SU-DHL-6 (cell line): Measurements from ENCODE around the gene NCMAP.

Source experiments
- H2AFZ ChIP-seq: fragments of 200-600 bp; sonication (generic); 2 replicates; pipeline ENCODE4 v1.6.1; 2014; ENCODE audit warnings: low read depth, mild to moderate bottlenecking, moderate library complexity, mixed read lengths, antibody characterized with exemption, low read length; ENCODE audit not compliant: severe bottlenecking
- H3F3A ChIP-seq: fragments of 200-600 bp; shearing (Covaris generic); 2 replicates; pipeline ENCODE4 v1.6.0; 2016; ENCODE audit warnings: antibody characterized with exemption, mild to moderate bottlenecking; ENCODE audit not compliant: insufficient read depth
- H3K27ac ChIP-seq: fragments of 200-600 bp; sonication (generic); 2 replicates; pipeline ENCODE4 v1.5.1; 2016; ENCODE audit warnings: low read depth, mild to moderate bottlenecking, low read length, moderate library complexity, mixed read lengths
- H3K27me3 ChIP-seq: fragments of 200-600 bp; sonication (generic), shearing (Covaris generic); 2 replicates; pipeline ENCODE4 v1.6.0; 2014; ENCODE audit warnings: mild to moderate bottlenecking, low read length
- H3K36me3 ChIP-seq: fragments of 200-600 bp; sonication (generic); 2 replicates; pipeline ENCODE4 v1.6.1; 2014; ENCODE audit warnings: mild to moderate bottlenecking, low read length, mixed read lengths
- H3K4me2 ChIP-seq: fragments of 300-600, 200-600 bp; shearing (Covaris generic), sonication (generic); 2 replicates; pipeline ENCODE4 v1.6.0; 2014; ENCODE audit warnings: low read length, low read depth, mild to moderate bottlenecking; ENCODE audit not compliant: poor library complexity, severe bottlenecking
- H3K4me3 ChIP-seq: fragments of 200-600 bp; sonication (generic); 2 replicates; pipeline ENCODE4 v1.5.1; 2014; ENCODE audit warnings: antibody characterized with exemption, low read length, mild to moderate bottlenecking, mixed read lengths; ENCODE audit not compliant: insufficient read depth, poor library complexity, severe bottlenecking
- H3K79me2 ChIP-seq: fragments of 200-600 bp; sonication (generic); 2 replicates; pipeline ENCODE4 v1.6.1; 2014; ENCODE audit warnings: mild to moderate bottlenecking, low read length, moderate library complexity; ENCODE audit not compliant: insufficient read depth
- H3K9ac ChIP-seq: fragments of 200-600 bp; sonication (generic); 2 replicates; pipeline ENCODE4 v1.7.0; 2014; ENCODE audit warnings: mild to moderate bottlenecking, low read length
- H3K9me2 ChIP-seq: fragments of 200-600 bp; sonication (generic); replicated peaks from 2 replicates; pipeline ENCODE4 v1.6.1; 2014; ENCODE audit warnings: low read length; ENCODE audit not compliant: insufficient read depth
- H3K9me3 ChIP-seq: fragments of 200-600 bp; sonication (generic); 2 replicates; pipeline ENCODE4 v1.6.1; 2014; ENCODE audit warnings: low read length, mixed read lengths; ENCODE audit not compliant: insufficient read depth
- H4K20me1 ChIP-seq: fragments of 200-600 bp; sonication (generic); 2 replicates; pipeline ENCODE4 v1.6.1; 2014; ENCODE audit warnings: low read depth, mild to moderate bottlenecking, antibody characterized with exemption, low read length, moderate library complexity, mixed read lengths
- CTCF ChIP-seq: fragments of 200-600 bp; sonication (generic); IDR thresholded peaks from one replicate; pipeline ENCODE4 v1.5.1; 2017; ENCODE audit warnings: antibody characterized with exemption, mild to moderate bottlenecking, low read length, moderate library complexity; ENCODE audit not compliant: insufficient read depth, poor library complexity, severe bottlenecking
- EZH2phosphoT487 ChIP-seq: fragments of 200-600 bp; sonication (generic), shearing (Covaris generic); conservative IDR thresholded peaks from 2 replicates; pipeline ENCODE4 v1.6.1; 2018; ENCODE audit warnings: mild to moderate bottlenecking, antibody characterized with exemption, low read length, moderate library complexity, mixed read lengths

NCMAP gene

GRCh38 chr1:24553931-24554330, 2.0 kb upstream of the NCMAP start:
- H3K4me2 ChIP-seq = no peak overlapping the region
- H3K27me3 ChIP-seq = no peaks in the 10 kb centered on the region
- H3K9me2 ChIP-seq = no peaks in the 10 kb centered on the region
- no peak overlapping the region for H2AFZ ChIP-seq
- H3F3A ChIP-seq = no peaks in the 10 kb centered on the region; the same call in 1 of the 2 replicates
- H3K36me3 ChIP-seq = no peaks in the 10 kb centered on the region
- no peaks in the 10 kb centered on the region for H3K9me3 ChIP-seq
- no peak overlapping the region for H3K27ac ChIP-seq
- H3K9ac ChIP-seq = no peak overlapping the region
- no peak for TF ChIP-seq CTCF
- no peak for TF ChIP-seq EZH2phosphoT487
- H3K4me3 ChIP-seq = no peak overlapping the region
- H4K20me1 ChIP-seq = no peaks in the 10 kb centered on the region
- no peaks in the 10 kb centered on the region for H3K79me2 ChIP-seq

GRCh38 chr1:24554714-24555113, 1.2 kb upstream of the NCMAP start:
- Histone ChIP-seq H2AFZ (no peak overlapping the region), H3K4me2 (no peak overlapping the region), H3K9ac (no peak overlapping the region), H4K20me1 (no peaks in the 10 kb centered on the region), H3K36me3 (no peaks in the 10 kb centered on the region), H3K9me2 (no peaks in the 10 kb centered on the region), H3K27me3 (no peaks in the 10 kb centered on the region), H3K79me2 (no peaks in the 10 kb centered on the region), H3K27ac (no peak overlapping the region), H3F3A (no peaks in the 10 kb centered on the region; the same call in 1 of the 2 replicates), H3K4me3 (no peak overlapping the region), H3K9me3 (no peaks in the 10 kb centered on the region)
- no peak for TF ChIP-seq EZH2phosphoT487
- no peak for TF ChIP-seq CTCF

- H3K4me2 ChIP-seq = peak overlapping the region; percentile 32
- no peaks in the 10 kb centered on the region for H3K9me3 ChIP-seq
- H3K27ac ChIP-seq = no peak overlapping the region
- H3K4me3 ChIP-seq = no peak overlapping the region
- no peaks in the 10 kb centered on the region for H4K20me1 ChIP-seq
- no peak overlapping the region for H2AFZ ChIP-seq
- peak overlapping the region; percentile 35; the same call in 1 of the 2 replicates for H3K9ac ChIP-seq
- TF ChIP-seq CTCF (no peak), EZH2phosphoT487 (no peak)
- no peaks in the 10 kb centered on the region for H3F3A ChIP-seq
- no peaks in the 10 kb centered on the region for H3K36me3 ChIP-seq
- H3K79me2 ChIP-seq = no peaks in the 10 kb centered on the region
- no peaks in the 10 kb centered on the region for H3K27me3 ChIP-seq
- no peaks in the 10 kb centered on the region for H3K9me2 ChIP-seq
These were observed 518 bp downstream of the NCMAP start for GRCh38 chr1:24556414-24556795.
